ENCODE data around the gene LIPE.

Gene LIPE

GRCh38 chr19:42370626-42371175 is 56.5 kb downstream of the LIPE start:
- Histone ChIP-seq H3K27me3 (ENCODE audit: control insufficient read depth, insufficient read depth, low read length) (no peaks in the 10 kb centered on the region), H3K36me3 (ENCODE audit: control insufficient read depth, insufficient read depth, low read length) (peaks cover 10% of the 10 kb centered on the region), H3K4me1 (ENCODE audit: control insufficient read depth, insufficient read depth, low read length) (peaks cover 11% of the 10 kb centered on the region), H3K9ac (ENCODE audit: low read depth, low read length) (no peak overlapping the region), H3K4me3 (ENCODE audit: low read depth, low read length) (no peak overlapping the region), H3K9me3 (ENCODE audit: control insufficient read depth, insufficient read depth, low read length) (no peaks in the 10 kb centered on the region)

GRCh38 chr19:42370068-42370520 is 57.1 kb downstream of the LIPE start:
- Histone ChIP-seq H3K36me3 (ENCODE audit: control insufficient read depth, insufficient read depth, low read length) (peaks cover 9% of the 10 kb centered on the region), H3K27me3 (ENCODE audit: control insufficient read depth, insufficient read depth, low read length) (no peaks in the 10 kb centered on the region), H3K4me1 (ENCODE audit: control insufficient read depth, insufficient read depth, low read length) (peaks cover 11% of the 10 kb centered on the region), H3K4me3 (ENCODE audit: low read depth, low read length) (peak overlapping the region; percentile 22), H3K9me3 (ENCODE audit: control insufficient read depth, insufficient read depth, low read length) (no peaks in the 10 kb centered on the region), H3K9ac (ENCODE audit: low read depth, low read length) (no peak overlapping the region)

DNA sequence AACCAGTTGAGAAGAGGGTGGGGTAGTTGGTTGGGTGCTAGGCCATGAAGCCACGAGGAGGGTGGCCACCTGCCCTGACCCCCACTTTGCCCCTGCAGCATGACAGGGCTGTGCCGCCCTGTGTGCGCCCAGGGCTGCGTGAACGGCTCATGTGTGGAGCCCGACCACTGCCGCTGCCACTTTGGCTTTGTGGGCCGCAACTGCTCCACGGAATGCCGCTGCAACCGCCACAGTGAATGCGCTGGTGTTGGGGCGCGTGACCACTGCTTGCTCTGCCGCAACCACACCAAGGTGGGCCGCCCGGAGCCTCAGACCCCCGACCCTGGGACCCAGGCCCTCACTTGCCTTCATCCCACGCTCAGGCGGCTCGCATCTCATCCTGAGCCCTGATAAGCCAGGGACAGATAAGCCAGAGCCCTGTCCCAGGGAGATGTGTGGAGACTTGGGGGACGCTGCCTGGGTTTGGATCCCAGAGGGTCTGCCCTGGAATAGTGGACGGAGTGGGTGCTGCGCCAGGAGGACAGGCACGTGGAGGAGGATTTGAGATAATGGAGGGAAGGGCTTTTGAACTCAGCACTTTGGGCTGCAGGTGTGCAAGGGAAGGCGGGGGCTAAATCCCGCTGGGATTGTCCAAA is 57.6 kb downstream of the LIPE start:
- Histone ChIP-seq H3K4me1 (ENCODE audit: control insufficient read depth, insufficient read depth, low read length) (peaks cover 11% of the 10 kb centered on the region), H3K36me3 (ENCODE audit: control insufficient read depth, insufficient read depth, low read length) (peaks cover 5% of the 10 kb centered on the region), H3K4me3 (ENCODE audit: low read depth, low read length) (peak overlapping the region; percentile 22), H3K27me3 (ENCODE audit: control insufficient read depth, insufficient read depth, low read length) (no peaks in the 10 kb centered on the region), H3K9ac (ENCODE audit: low read depth, low read length) (peak overlapping the region; percentile 3), H3K9me3 (ENCODE audit: control insufficient read depth, insufficient read depth, low read length) (no peaks in the 10 kb centered on the region)

DNA sequence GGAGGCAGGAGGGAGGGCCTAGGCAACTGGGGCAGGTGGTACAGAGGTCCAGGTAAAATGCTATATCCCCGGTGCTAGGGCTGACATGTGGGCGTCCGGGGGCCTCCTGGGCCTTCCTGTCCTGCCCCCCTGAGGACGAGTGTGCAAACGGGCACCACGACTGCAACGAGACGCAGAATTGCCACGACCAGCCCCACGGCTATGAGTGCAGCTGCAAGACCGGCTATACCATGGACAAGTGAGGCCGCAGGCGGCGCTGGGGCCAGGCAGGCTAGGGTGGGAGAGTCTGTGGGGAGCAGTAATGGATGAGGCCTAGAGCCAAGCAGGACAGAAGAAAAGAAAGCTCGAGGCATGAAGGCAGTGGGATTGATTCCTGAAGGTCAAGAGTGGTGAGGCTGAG is 58.4 kb downstream of the LIPE start:
- no peak overlapping the region for H3K9ac ChIP-seq (ENCODE audit: low read depth, low read length)
- H3K9me3 ChIP-seq (ENCODE audit: control insufficient read depth, insufficient read depth, low read length): no peaks in the 10 kb centered on the region
- H3K4me3 ChIP-seq (ENCODE audit: low read depth, low read length): no peak overlapping the region

GRCh38 chr19:42368360-42368759 is 58.8 kb downstream of the LIPE start:
- H3K4me1 ChIP-seq (ENCODE audit: control insufficient read depth, insufficient read depth, low read length): peaks cover 11% of the 10 kb centered on the region
- no peaks in the 10 kb centered on the region for H3K27me3 ChIP-seq (ENCODE audit: control insufficient read depth, insufficient read depth, low read length)
- H3K9ac ChIP-seq (ENCODE audit: low read depth, low read length): no peak overlapping the region
- no peak overlapping the region for H3K4me3 ChIP-seq (ENCODE audit: low read depth, low read length)
- peaks cover 16% of the 10 kb centered on the region for H3K36me3 ChIP-seq (ENCODE audit: control insufficient read depth, insufficient read depth, low read length)
- H3K9me3 ChIP-seq (ENCODE audit: control insufficient read depth, insufficient read depth, low read length): no peaks in the 10 kb centered on the region

More for the DNA sequence above, 58.4 kb downstream of the LIPE start:
- Histone ChIP-seq H3K4me1 (ENCODE audit: control insufficient read depth, insufficient read depth, low read length) (peaks cover 11% of the 10 kb centered on the region), H3K36me3 (ENCODE audit: control insufficient read depth, insufficient read depth, low read length) (peaks cover 12% of the 10 kb centered on the region), H3K27me3 (ENCODE audit: control insufficient read depth, insufficient read depth, low read length) (no peaks in the 10 kb centered on the region)

- H3K9me3 ChIP-seq (ENCODE audit: control insufficient read depth, insufficient read depth, low read length): no peaks in the 10 kb centered on the region
- H3K4me3 ChIP-seq (ENCODE audit: low read depth, low read length): no peak overlapping the region
- H3K4me1 ChIP-seq (ENCODE audit: control insufficient read depth, insufficient read depth, low read length): peaks cover 12% of the 10 kb centered on the region
- H3K9ac ChIP-seq (ENCODE audit: low read depth, low read length): no peak overlapping the region
- H3K36me3 ChIP-seq (ENCODE audit: control insufficient read depth, insufficient read depth, low read length): peaks cover 20% of the 10 kb centered on the region
- no peaks in the 10 kb centered on the region for H3K27me3 ChIP-seq (ENCODE audit: control insufficient read depth, insufficient read depth, low read length)
Measured at GRCh38 chr19:42367929-42368328, 59.3 kb downstream of the LIPE start.

- no peaks in the 10 kb centered on the region for H3K27me3 ChIP-seq (ENCODE audit: control insufficient read depth, insufficient read depth, low read length)
- no peak overlapping the region for H3K4me3 ChIP-seq (ENCODE audit: low read depth, low read length)
- H3K9me3 ChIP-seq (ENCODE audit: control insufficient read depth, insufficient read depth, low read length): no peaks in the 10 kb centered on the region
- H3K4me1 ChIP-seq (ENCODE audit: control insufficient read depth, insufficient read depth, low read length): peaks cover 13% of the 10 kb centered on the region
- H3K36me3 ChIP-seq (ENCODE audit: control insufficient read depth, insufficient read depth, low read length): peaks cover 26% of the 10 kb centered on the region
- H3K9ac ChIP-seq (ENCODE audit: low read depth, low read length): no peak overlapping the region
Measured at GRCh38 chr19:42366673-42367072, 60.5 kb downstream of the LIPE start.

DNA sequence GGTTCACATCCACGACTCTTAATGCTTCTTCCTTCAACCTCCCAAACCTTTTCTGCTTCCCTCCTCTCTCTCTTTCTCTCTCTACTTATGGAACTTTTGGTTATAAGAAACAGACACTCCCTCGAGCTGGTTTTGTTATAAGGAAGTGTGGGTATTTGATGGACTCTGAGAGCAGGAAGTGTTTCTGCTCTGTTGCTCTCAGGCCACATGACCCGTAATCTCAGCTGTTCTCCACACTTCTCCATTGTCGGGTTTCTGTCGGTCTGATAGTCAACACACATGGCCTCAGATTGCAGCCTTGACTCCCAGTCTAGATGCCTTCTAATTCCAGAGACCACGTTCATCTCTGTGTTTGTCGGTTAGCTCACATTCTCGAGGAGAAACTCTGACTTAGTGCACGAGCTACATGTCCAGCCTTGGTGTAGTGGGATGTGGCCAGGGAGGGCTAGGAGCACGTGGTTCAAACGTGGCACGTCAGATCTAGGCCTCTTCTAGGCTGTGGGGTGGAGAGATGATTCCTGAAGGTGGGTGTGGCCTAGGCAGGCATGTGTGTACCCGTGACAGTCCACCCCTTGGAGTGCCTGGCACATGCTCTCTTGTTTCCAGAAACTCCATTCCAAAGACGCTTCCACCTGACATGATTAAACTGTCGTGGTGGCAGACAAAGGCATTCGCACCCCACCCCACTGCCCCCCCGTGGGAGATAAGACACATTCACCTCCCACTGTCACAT is 63.4 kb downstream of the LIPE start:
- peaks cover 21% of the 10 kb centered on the region for H3K36me3 ChIP-seq (ENCODE audit: control insufficient read depth, insufficient read depth, low read length)
- H3K27me3 ChIP-seq (ENCODE audit: control insufficient read depth, insufficient read depth, low read length): no peaks in the 10 kb centered on the region
- H3K9ac ChIP-seq (ENCODE audit: low read depth, low read length): no peak overlapping the region
- peaks cover 6% of the 10 kb centered on the region for H3K4me1 ChIP-seq (ENCODE audit: control insufficient read depth, insufficient read depth, low read length)
- H3K4me3 ChIP-seq (ENCODE audit: low read depth, low read length): no peak overlapping the region
- no peaks in the 10 kb centered on the region for H3K9me3 ChIP-seq (ENCODE audit: control insufficient read depth, insufficient read depth, low read length)

- peaks cover 25% of the 10 kb centered on the region for H3K36me3 ChIP-seq (ENCODE audit: control insufficient read depth, insufficient read depth, low read length)
- H3K4me3 ChIP-seq (ENCODE audit: low read depth, low read length): no peak overlapping the region
- H3K27me3 ChIP-seq (ENCODE audit: control insufficient read depth, insufficient read depth, low read length): no peaks in the 10 kb centered on the region
- no peaks in the 10 kb centered on the region for H3K9me3 ChIP-seq (ENCODE audit: control insufficient read depth, insufficient read depth, low read length)
- peaks cover 2% of the 10 kb centered on the region for H3K4me1 ChIP-seq (ENCODE audit: control insufficient read depth, insufficient read depth, low read length)
- H3K9ac ChIP-seq (ENCODE audit: low read depth, low read length): no peak overlapping the region
Measured at GRCh38 chr19:42362891-42363440, 64.2 kb downstream of the LIPE start.

- no peak overlapping the region for H3K4me3 ChIP-seq (ENCODE audit: low read depth, low read length)
- H3K9me3 ChIP-seq (ENCODE audit: control insufficient read depth, insufficient read depth, low read length): no peaks in the 10 kb centered on the region
- no peak overlapping the region for H3K9ac ChIP-seq (ENCODE audit: low read depth, low read length)
- H3K4me1 ChIP-seq (ENCODE audit: control insufficient read depth, insufficient read depth, low read length): peaks cover 2% of the 10 kb centered on the region
- H3K27me3 ChIP-seq (ENCODE audit: control insufficient read depth, insufficient read depth, low read length): no peaks in the 10 kb centered on the region
- H3K36me3 ChIP-seq (ENCODE audit: control insufficient read depth, insufficient read depth, low read length): peaks cover 32% of the 10 kb centered on the region
Measured at GRCh38 chr19:42362342-42362741, 64.8 kb downstream of the LIPE start.

GRCh38 chr19:42361545-42361910 is 65.7 kb downstream of the LIPE start:
- H3K9ac ChIP-seq (ENCODE audit: low read depth, low read length): no peak overlapping the region
- H3K36me3 ChIP-seq (ENCODE audit: control insufficient read depth, insufficient read depth, low read length): peaks cover 36% of the 10 kb centered on the region
- no peaks in the 10 kb centered on the region for H3K9me3 ChIP-seq (ENCODE audit: control insufficient read depth, insufficient read depth, low read length)
- H3K4me3 ChIP-seq (ENCODE audit: low read depth, low read length): no peak overlapping the region
- peaks cover 2% of the 10 kb centered on the region for H3K4me1 ChIP-seq (ENCODE audit: control insufficient read depth, insufficient read depth, low read length)
- H3K27me3 ChIP-seq (ENCODE audit: control insufficient read depth, insufficient read depth, low read length): no peaks in the 10 kb centered on the region
